Kidney glomerular epithelial cell (primary cell): ENCODE data around the gene TTC28.
"Not testable (repeated sequence)": the region's sequence is repeated elsewhere in the genome, so short reads cannot be mapped to it uniquely, and the experiment has no call there.

Experiments
- DNase-seq: peaks from one replicate; lab custom pipeline; 2025; lab: John Stamatoyannopoulos, UW

The TTC28 gene

DNA sequence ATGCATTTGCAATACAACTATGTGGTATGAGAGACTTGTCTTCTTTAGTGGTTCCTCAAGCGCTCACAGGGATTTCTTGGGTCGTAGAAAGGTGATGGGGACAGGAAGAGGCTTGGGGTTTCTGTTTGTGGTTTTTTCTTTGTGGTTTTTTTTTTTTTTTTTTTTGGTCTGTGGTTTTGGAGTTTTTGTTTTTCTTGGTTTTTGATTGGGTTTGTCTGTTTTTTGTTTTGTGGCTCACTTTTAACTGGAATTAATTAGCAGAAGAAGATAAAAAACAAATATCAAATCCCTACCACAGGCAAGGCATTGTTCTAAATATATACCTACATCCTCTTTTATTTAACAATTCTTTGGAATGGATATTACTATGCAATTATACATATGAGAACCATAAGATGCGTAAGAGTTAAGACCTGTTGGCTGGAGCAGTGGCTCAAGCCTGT is 5.5 kb downstream of the TTC28 start:
- DNase-seq = no peak

DNA sequence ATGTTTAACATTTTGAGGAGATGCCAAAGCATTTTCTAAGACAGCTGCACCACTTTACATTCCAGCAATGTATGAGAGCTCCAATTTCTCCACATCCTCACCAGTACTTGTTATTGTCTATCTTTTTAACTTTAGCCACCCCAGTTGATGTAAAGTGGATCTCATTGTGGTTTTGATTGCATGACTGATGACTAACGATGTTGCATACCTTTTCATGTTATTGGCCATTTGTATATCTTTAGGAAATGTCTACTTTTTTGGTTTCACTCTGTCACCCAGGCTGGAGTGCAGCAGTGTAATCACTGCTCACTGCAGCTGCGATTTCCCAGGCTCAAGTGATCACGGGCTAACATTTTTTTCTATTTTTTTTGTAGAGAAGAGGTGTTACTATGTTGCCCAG is 8.9 kb downstream of the TTC28 start:
- no peak for DNase-seq

- no peak for DNase-seq
Measured at GRCh38 chr22:28670161-28670560, 9.5 kb downstream of the TTC28 start.

DNA sequence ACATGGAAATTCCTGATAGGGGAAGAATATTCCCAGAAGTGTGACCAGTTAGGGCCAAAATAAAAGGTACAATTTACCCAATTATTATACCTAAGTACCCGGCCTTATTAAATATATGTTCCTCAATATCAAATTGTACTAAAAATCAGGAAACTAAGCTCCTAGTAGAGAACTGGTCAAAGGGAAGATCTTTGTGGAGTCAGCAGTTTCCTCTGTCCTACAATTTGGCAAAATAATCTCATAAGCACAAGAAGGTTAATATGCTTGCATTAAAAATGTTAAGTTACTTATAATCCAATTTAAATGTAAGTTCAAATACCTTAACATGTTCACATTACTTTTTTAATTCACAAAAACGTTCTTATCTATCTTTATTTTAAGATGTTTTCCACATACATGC is 10.3 kb downstream of the TTC28 start:
- DNase-seq = no peak

- not testable (repeated sequence) for DNase-seq
Measured at GRCh38 chr22:28663569-28663942, 16.1 kb downstream of the TTC28 start.

GRCh38 chr22:28658448-28658847 is 21.2 kb downstream of the TTC28 start:
- DNase-seq = no peak

DNA sequence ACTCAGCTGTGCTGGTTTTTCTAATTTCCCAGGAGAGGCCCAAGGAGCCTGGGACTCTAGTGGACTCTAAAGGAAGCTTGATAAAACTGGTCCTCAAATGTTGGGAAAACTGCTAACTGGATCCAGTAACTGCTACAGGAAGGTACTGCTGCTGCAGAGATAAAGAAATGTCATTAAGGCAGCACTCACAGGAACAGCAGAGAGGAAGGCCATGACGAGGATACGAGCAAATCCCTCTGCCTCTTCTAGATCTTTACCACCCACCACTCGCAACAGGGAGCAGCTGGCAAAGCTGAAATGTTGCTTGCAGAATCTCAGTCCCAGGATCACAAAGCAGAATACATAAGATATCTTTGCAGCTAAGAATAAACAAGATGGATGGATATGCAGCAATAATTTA is 23.5 kb downstream of the TTC28 start:
- DNase-seq = no peak

- no peak for DNase-seq
Measured at GRCh38 chr22:28650463-28650862, 29.2 kb downstream of the TTC28 start.

GRCh38 chr22:28648792-28649191 is 30.8 kb downstream of the TTC28 start:
- no peak for DNase-seq

GRCh38 chr22:28647216-28647615 is 32.4 kb downstream of the TTC28 start:
- no peak for DNase-seq

DNA sequence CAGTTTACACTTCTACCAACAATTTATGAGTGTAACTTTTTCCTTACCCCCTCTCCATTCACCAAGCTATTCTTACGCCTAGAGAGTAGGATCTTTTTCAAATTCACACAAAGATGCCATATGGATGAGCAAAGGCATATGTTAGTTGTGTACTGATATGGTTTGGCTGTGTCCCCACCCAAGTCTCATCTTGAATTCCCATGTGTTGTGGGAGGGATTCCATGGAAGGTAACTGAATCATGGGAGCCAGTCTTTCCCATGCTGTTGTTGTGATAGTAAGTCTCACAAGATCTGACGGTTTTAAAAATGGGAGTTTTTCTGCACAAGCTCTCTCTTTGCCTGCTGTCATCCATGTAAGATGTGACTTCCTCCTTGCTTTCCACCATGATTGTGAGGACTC is 40.3 kb downstream of the TTC28 start:
- no peak for DNase-seq

- no peak for DNase-seq
Measured at GRCh38 chr22:28637225-28637624, 42.4 kb downstream of the TTC28 start.

DNA sequence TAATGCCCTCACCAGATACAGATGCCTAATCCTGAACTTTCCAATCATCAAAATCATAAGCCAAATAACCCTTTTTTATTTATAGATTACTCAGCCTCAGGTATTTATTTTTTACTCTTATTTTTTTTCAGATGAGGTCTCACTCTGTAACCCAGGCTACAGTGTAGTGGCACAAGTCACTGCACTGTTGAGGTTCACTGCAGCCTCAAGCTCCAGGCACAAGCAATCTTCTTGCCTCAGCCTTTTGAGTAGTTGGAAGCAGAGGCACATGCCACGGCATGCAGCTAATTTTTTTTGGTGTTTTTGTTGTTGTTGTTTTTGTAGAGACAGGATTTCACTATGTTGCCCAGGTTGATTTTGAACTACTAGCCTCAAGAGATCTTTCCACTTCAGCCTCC is 49.5 kb downstream of the TTC28 start:
- DNase-seq = no peak

DNA sequence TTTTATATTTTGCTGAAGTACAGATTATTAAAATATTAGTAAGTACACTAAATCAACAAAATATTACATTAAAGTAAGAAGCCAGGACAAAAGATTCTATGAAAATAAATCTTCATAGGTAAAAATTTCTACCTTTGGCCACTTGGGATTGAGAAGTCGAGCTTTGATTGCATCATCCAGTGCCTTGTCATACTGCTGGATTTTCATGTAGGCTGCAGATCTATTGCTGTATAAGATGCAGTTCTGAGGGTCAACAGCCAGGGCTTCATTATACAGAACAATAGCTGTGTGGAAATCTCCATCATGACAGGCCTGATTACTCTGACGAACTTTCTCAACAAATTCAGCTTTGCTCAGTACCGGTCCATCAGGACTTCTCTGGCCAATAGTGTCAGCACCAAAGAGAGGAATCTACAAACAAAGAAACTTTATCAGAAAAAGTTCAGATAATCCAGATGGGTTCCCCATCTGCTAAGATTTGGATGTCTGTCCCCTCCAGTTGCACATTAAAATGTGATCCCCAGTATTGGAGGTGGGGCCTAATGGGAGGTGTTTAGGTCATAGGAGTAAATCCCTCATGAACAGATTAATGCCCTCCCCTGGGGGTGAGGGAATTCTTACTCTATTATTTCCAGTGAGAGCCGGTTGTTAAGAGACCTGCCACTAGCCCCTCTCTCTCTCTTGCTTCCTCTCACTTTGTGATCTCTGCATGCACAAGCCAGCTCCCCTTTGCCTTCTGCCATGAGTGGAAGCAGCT is 50.0 kb downstream of the TTC28 start:
- DNase-seq = no peak

DNA sequence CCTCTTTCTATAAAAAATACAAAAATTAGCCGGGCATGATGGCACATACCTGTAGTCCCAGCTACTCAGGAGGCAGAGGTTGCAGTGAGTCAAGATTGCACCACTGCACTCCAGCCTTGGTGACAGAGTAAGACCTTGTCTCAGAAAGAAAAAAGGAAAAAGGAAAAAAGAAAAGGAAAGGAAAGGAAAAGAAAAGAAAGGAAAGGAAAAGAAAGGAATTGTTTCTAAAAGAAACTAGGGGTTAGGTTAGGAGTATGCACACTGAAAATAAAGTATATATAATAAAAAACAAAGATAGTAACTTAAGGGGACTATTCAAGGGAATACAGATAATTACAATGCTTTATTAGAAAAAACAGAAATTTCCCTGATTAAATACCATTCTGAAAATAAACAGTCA is 50.9 kb downstream of the TTC28 start:
- no peak for DNase-seq

DNA sequence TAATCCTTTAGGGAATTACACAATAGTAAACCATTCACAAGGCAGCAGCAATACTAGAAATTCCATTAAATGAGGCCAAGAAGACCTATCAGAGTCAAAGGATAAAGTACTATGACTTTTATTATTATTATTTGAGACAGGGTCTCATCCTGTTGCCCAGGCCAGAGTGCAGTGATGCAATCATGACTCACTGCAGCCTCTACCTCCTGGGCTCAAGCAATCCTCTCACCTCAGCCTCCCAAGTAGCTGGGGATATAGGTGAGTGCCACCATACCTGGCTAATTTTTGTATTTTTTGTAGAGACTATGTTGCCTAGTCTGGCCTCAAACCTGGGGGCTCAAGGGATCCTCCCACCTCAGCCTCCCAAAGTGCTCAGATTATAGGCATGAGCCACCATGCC is 51.8 kb downstream of the TTC28 start:
- no peak for DNase-seq

GRCh38 chr22:28620244-28620922 is 59.3 kb downstream of the TTC28 start:
- DNase-seq = no peak

DNA sequence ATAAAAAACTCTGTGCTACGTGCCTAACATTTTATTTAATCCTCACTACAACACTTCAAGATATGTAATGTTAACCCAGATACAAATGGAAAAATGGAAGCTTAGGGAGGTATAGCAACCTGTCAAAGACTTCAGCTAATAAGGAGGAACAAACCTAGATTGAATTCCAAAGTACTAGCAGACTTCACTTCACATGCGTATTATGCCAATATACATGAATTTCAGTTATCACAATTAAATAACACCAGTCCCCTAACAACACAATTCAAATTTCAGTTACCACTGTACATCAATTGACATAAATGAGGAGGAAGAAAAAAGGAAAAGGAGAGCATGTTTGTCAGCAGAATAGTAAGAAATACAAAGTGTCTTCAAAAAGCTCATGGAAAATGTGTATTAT is 60.4 kb downstream of the TTC28 start:
- DNase-seq = no peak

DNA sequence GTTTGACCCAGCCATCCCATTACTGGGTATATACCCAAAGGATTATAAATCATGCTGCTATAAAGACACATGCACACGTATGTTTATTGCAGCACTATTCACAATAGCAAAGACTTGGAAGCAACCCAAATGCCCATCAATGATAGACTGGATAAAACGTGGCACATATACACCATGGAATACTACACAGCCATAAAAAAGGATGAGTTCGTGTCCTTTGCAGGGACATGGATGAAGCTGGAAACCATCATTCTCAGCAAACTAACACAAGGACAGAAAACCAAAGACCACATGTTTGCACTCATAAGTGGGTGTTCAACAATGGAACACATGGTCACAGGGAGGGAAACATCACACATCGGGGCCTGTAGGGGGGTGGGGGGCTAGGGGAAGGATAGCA is 64.2 kb downstream of the TTC28 start:
- not testable (repeated sequence) for DNase-seq

DNA sequence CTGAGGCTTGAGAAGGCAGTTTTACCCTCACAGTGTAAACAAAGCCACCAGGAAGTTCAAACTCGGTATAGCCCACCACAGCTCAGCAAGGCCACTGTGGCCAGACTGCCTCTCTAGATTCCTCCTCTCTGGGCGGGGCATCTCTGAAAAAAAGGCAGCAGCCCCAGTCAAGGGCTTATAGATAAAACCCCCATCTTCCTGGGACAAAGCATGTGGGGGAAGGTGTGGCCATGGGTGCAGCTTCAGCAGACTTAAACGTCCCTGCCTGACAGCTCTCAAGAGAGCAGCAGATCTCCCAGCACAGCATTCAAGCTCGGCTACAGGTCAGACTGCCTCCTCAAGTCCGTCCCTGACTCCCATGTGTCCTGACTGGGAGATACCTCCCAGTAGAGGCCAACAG is 69.7 kb downstream of the TTC28 start:
- no peak for DNase-seq

DNA sequence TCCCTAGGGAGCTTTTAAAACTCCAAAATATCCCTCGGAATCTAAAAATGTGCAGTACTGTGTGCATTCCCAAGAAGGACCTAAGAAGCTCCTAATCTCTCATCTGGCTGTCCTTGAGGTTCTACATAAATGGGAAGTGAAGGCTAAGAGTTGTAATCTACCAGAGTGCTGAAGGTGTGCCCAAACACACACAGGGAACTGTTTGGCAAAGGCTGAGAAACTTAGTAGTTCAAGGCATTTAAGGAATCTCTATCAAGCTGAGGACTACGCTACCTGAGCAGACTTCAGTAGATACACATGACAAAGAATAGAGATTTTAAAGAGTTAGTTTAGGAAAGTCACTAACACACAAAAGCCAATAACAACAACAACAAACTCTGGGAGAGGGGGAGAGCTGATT is 71.1 kb downstream of the TTC28 start:
- DNase-seq = no peak

DNA sequence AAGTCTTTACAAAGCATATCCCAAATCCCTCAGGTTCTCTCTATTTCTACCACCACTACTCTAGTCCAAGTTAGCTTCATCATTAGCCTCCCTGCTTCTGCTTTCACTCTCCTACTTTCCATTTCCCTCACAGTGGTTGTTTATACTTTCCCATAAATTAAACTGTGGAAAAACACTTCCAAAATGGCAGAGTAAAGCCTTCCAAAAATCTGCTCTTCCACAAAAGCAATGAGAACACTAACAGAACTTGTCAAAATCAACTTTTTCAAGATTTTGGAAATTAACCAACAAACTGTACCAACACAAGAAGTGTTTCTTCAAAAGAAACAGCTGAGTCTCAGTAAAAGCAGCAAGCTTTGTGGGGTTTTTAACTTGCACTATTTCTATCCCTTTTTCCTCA is 71.8 kb downstream of the TTC28 start:
- DNase-seq = no peak

DNA sequence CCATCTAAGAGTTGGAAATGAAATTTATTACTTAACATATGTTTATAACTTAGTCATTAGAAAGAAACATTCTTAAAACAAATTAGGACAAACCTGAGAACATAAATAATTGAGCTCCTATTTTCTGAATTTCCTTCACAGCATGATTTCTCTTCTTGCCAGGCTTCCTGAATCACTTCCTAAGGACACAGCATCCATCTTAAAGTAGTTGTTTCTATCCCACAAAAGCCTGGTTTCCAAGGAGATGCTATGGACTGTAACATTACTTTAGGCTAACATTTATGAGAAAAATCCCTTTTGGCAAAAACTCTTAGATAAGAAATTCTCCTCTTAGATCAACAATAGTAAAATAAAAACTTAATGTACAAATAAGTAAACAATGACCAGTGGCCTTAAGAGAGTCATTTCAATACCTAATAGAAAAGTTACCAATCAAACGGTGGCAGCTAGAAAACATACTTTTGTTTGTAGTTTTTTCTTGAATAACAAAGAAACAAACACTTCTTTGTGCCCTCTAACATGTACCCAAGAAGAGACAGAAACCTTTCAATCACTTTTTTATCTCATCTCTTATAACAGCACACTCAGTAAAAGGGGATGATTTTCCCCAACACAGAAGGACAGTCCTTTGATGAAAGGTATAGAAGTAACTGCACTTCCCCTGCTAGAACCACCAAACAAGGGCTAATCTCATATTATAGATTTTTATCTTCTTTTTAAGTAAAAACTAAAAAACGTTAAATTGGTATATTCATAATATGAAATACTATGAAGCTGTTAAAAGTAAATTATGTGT is 74.5 kb downstream of the TTC28 start:
- DNase-seq = no peak
